ENCODE results near the gene MCC.
A peak's percentile ranks its signal among the peaks of the same experiment; 100 is the strongest.

The MCC gene

DNA sequence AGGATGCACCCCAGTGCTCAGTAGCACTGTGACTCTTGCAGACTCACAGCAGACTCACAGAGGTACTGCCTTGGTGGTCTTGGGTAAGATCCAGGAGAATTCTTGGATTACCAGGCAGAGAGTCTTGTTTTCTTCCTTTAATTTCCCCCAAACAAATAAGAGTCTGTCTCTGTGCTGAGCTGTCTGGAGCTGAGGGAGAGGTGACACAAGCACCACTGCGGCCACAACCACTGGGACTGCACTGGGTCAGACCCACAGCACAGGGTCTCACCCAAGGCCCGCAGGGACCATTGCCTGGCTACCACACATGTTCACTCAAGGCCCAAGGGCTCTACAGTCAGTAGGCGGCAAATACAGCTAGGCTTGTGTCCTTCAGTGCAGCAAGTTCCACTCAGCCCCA is 13.8 kb upstream of the MCC start:
- TF ChIP-seq, protein P1, sequence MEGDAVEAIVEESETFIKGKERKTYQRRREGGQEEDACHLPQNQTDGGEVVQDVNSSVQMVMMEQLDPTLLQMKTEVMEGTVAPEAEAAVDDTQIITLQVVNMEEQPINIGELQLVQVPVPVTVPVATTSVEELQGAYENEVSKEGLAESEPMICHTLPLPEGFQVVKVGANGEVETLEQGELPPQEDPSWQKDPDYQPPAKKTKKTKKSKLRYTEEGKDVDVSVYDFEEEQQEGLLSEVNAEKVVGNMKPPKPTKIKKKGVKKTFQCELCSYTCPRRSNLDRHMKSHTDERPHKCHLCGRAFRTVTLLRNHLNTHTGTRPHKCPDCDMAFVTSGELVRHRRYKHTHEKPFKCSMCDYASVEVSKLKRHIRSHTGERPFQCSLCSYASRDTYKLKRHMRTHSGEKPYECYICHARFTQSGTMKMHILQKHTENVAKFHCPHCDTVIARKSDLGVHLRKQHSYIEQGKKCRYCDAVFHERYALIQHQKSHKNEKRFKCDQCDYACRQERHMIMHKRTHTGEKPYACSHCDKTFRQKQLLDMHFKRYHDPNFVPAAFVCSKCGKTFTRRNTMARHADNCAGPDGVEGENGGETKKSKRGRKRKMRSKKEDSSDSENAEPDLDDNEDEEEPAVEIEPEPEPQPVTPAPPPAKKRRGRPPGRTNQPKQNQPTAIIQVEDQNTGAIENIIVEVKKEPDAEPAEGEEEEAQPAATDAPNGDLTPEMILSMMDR (conservative IDR thresholded peaks at IDR 0.05; ENCODE audit: low read depth), result no peak
- CTCF ChIA-PET, result interaction anchor here (0.8 to 1.6 kb wide), 4 partner anchors 9 to 506 kb away, joined by 3 to 5 read pairs (median 3); no protein-coding TSS in a partner anchor
- H3K27ac ChIP-seq, result no peak overlapping the region
- DNase-seq (ENCODE audit: low spot score), result no peak
- POLR2A ChIA-PET (ENCODE audit: low non-redundant PET), result no interaction called here

DNA sequence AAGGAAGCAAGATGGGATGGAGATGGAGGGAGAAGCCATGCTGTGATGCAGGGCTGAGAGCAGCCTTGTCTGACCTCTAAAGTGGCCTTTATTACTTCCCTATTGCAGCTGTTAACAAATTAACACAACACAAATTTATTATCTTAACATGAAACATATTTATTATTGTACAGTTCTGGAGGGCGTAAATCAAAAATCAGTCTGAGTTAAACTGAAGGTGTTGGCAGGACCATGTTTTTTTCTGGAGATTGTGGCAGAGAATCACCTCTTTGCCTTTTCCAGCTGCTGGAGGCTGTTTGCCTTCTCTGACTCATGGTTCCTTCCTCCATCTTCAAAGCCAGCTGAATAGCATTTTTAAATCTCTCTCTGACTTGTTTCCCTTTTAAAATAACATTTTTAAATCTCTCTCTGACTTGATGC is 7.2 kb upstream of the MCC start:
- ChIA-PET CTCF (interaction anchor here (1.0 kb wide), 1 partner anchor 25 kb away, joined by 4 read pairs; no protein-coding TSS in a partner anchor), POLR2A (ENCODE audit: low non-redundant PET) (no interaction called here)
- DNase-seq (ENCODE audit: low spot score), result no peak
- TF ChIP-seq, protein P1 (conservative IDR thresholded peaks at IDR 0.05; ENCODE audit: low read depth), result no peak
- H3K27ac ChIP-seq, result no peak overlapping the region

DNA sequence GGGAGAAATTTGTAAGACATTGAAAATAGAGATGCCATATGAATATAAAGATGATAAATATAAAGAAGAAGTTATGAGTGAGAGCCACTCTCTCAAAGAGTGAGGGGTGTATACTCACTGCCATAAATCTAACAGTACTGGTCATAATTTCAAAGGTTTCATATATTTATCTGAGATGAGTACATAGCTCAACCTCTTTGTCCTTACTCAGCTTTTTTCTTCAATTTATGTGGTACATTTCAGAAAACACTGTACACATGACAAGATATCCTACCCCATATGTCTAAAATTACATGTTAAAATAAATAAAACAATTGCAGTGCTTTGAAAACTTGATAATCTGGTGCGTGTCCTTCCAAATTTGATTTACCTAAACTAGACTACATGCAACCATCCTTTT is 5.2 kb upstream of the MCC start:
- no peak for DNase-seq (ENCODE audit: low spot score)
- TF ChIP-seq, protein P1 (conservative IDR thresholded peaks at IDR 0.05; ENCODE audit: low read depth), result no peak
- H3K27ac ChIP-seq, result no peak overlapping the region
- ChIA-PET CTCF (no interaction called here), POLR2A (ENCODE audit: low non-redundant PET) (no interaction called here)

DNA sequence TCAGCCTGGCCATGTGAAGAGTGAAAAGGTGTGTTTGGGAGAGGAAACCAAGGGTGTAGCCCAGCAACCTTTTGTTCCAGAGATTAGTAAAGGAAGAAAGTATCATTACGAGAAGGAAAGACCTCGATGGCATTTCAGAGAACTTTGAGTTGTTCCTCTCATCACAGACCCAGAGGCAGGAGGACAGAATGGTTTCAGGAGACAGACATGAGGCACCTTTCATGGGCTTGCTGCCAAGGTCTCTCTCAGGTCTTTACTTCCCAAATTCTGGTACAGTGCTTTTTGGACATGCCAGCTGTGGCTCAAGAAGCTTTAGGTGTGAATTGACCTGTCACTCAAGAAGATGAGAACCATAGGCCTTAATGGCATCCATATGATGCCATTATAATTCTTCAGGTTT is 2.8 kb upstream of the MCC start:
- TF ChIP-seq, protein P1 (conservative IDR thresholded peaks at IDR 0.05; ENCODE audit: low read depth), result no peak
- H3K27ac ChIP-seq, result no peak overlapping the region
- ChIA-PET CTCF (interaction anchor here (0.6 to 0.8 kb wide), 3 partner anchors 9 to 86 kb away, joined by 3 to 5 read pairs (median 3); no protein-coding TSS in a partner anchor), POLR2A (ENCODE audit: low non-redundant PET) (no interaction called here)
- no peak for DNase-seq (ENCODE audit: low spot score)

DNA sequence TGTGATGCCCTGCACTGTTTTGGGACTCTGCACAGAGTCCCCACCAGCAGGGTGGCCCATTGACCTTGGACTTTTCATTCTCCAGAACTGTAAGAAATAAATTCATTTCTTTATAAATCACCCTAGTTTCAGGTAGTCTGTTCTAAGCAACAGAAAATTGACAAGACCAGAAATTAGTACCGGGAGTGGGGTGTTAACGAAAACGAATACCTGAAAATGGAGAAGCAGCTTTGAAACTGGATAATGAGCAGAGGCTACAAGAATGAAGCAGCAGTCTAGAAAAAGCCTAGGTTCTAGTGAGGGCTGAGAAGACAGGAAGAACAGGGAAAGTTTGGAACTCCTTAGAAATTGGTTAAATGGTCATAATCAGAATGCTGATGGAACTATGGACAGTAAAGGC is 2.1 kb upstream of the MCC start:
- H3K27ac ChIP-seq, result peak overlapping the region; percentile 50; the same call in 1 of the 2 replicates
- ChIA-PET CTCF (interaction anchor here (0.7 kb wide), 1 partner anchor 86 kb away, joined by 3 read pairs; no protein-coding TSS in a partner anchor), POLR2A (ENCODE audit: low non-redundant PET) (no interaction called here)
- DNase-seq (ENCODE audit: low spot score), result no peak
- TF ChIP-seq, protein P1 (conservative IDR thresholded peaks at IDR 0.05; ENCODE audit: low read depth), result no peak

DNA sequence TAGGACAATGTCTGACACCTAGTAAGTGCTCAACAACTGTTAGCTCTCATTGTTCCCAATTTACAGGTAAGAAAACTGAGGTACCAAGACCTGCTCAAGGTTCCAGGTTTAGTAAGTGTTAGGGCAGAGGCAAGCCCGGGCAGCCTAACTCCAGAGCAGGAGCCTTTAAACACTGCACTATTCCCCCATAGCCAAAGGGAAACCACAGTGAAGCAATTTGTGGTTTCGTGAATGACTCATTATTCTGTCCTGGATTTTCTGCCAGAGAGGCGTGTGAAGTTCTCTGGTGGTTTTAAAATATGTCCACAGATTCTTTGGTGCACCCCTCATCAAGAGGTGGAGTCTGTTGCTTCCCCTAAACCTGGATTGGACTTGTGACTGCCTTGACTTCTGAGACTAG is 1.0 kb upstream of the MCC start:
- ChIA-PET POLR2A (ENCODE audit: low non-redundant PET) (no interaction called here), CTCF (interaction anchor here (0.6 to 2.2 kb wide), 4 partner anchors 110 to 568 kb away, joined by 3 to 8 read pairs (median 4); partner anchors contain the start of gene REEP5)
- DNase-seq (ENCODE audit: low spot score), result peak; percentile 97
- TF ChIP-seq, protein P1 (conservative IDR thresholded peaks at IDR 0.05; ENCODE audit: low read depth), result no peak
- peak overlapping the region; percentile 88 for H3K27ac ChIP-seq
